Right lung (tissue), 5 donors: ENCODE measurements around the gene TRANK1. TPM values are rescaled to one million over a fixed set of nuclear protein-coding genes. Genes with fewer than 3 reads are reported as not detected.
"Not testable (repeated sequence)": the region's sequence is repeated elsewhere in the genome, so short reads cannot be mapped to it uniquely, and the experiment has no call there.

Experiments
- DNase-seq, 2 donors: peaks; one replicate each; pipeline ENCODE4 v3.0.0-alpha.2; 2013
- polyA plus RNA-seq, 5 donors: library from polyadenylated mRNA; unstranded; fragments of 120-200 nt; gene quantifications; one replicate each; pipeline versions ENCODE4 v1.2.1 to v1.2.3, GENCODE V29; 2013; ENCODE audit warnings: inconsistent platforms in 1 of 5, low replicate concordance in 1 of 5; ENCODE audit not compliant: insufficient read length in 5 of 5, insufficient read depth in 1 of 5

Gene TRANK1
- polyA plus RNA-seq, 5 donors: 17.0 to 32.4 (median 27.3) TPM

DNA sequence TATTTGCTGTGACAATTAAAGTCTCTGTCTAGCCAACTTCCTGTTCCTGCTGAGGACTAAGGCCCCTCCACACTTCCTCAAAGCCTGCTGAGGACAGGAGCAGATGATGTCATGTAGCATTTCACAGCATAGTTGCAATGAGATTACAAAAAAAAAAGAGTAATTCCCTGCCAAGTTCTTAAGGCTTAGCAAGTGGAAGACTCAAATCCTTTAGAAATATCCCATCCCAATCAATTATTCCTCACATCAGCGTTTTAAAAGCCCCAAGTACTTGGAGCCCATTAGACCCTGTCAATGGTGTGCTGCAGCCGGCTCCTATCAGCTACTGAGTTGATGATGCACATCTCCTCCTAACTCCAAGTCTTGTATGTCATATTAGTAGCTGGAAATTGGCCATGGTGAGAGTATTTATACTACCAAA lies 51.7 kb downstream of the TRANK1 start:
- peak; percentile 87 to 89 for DNase-seq

DNA sequence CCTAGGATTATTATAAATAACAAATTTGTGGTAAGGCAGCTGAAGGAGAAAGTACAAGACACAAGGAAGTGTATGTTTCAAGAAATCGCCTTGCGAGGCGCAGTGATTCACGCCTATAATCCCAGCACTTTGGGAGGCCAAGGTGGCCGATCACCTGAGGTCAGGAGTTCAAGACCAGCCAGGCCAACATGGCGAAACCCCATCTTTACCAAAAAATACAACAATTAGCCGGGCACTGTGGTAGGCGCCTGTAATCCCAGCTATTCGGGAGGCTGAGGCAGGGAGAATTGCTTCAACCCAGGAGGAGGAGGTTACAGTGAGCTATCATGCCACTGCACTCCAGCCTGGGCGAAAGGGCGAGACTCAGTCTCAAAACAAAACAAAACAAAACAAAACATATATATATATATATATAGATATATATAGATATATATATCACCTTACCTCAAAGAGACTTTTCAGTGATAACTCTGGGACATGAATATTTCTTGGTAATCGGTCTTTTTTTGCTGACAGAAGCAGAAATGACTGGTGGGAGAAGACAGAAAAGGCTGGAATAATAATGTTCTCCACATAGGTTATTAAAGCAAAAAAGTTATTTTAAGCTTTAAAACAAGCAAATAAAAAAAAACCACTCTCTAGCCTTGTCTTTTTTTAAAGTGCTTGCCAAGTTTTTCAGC lies 52.3 kb downstream of the TRANK1 start:
- no peak for DNase-seq

DNA sequence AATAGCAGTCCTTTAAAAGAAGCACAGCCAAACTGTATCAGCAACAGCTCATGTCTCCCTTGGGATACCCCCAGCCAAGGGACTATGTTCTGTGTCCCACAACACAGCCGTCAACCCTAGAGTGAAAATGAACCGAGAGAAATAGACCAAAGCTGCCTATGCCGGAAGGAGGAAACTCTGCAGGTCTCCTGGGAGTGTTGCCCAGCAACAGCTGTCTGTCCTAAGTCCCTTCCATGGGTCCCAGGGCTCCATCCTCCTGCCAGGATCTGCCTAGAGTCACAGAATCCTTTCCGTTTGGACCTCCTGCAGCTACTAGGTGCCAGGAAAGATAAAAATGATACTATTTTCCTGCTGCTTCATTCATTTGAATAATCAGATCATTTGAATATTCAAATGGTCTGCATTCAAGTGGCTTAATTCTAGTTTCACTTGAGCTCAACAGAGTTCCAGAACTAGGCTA lies 53.1 kb downstream of the TRANK1 start:
- peak; percentile 93 to 95 for DNase-seq

DNA sequence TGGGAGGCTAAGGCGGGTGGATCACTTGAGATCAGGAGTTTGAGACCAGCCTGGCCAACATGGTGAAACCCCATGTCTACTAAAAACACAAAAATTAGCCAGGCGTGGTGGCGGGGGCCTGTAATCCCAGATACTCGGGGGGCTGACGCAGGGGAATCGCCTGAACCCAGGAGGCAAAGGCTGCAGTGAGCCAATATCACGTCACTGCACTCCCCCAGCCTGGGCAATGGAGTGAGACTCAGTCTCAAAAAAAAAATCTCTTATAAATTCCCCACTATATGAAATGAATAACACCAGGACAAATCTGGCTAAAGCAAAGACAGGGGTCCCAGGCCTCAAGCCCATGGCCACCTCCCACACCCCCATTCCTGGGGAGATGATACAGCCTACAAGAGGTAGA lies 53.8 kb downstream of the TRANK1 start:
- DNase-seq: peak in 1 of 2 donors; percentile 21

DNA sequence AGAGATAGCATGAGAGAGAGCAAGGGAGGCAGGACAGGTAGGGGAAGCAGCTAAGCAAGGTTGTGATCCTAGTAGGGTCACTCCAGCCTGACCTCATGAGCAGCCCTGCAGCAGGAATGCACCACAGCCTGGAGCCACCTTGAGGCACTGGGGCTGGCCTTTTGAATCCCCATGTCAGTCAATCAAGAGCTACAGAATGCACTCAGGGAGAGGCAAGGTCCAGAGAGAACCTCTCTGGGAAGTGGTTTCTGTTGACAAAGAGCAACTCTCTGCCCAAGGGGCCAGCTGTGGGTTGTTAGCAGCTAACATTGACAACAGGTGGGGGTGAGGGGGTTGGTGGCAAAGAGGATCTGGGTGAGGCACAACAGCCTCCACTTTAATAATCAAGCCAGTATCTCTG lies 54.6 kb downstream of the TRANK1 start:
- no peak for DNase-seq

DNA sequence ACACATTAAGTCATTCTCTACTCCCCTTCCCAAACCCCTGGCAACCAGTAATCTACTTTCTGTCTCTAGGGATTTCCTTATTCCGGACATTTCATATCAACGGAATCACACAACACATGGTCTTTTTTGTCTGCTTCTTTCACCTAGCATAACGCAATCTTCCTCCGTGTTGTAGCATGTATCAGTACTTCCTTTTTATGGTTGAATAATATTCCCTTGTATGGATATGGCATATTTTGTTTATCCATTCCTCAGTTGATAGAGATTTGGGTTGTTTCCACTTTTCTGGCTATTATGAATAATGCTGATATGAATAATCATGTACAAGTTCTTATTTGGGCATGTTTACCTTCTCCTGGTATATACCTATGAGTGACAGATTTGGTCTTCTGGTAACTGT lies 63.1 kb downstream of the TRANK1 start:
- DNase-seq: no peak

DNA sequence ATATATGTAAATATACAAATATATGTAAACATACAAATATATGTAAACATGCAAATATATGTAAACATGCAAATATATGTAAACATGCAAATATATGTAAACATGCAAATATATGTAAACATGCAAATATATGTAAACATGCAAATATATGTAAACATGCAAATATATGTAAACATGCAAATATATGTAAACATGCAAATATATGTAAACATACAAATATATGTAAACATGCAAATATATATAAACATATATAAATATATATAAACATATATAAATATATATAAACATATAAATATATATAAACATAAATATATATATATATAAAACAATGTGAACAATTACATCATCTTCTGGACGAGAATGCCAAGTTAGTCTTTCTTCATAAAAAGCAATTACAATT lies 65.0 kb downstream of the TRANK1 start:
- not testable (repeated sequence) for DNase-seq

DNA sequence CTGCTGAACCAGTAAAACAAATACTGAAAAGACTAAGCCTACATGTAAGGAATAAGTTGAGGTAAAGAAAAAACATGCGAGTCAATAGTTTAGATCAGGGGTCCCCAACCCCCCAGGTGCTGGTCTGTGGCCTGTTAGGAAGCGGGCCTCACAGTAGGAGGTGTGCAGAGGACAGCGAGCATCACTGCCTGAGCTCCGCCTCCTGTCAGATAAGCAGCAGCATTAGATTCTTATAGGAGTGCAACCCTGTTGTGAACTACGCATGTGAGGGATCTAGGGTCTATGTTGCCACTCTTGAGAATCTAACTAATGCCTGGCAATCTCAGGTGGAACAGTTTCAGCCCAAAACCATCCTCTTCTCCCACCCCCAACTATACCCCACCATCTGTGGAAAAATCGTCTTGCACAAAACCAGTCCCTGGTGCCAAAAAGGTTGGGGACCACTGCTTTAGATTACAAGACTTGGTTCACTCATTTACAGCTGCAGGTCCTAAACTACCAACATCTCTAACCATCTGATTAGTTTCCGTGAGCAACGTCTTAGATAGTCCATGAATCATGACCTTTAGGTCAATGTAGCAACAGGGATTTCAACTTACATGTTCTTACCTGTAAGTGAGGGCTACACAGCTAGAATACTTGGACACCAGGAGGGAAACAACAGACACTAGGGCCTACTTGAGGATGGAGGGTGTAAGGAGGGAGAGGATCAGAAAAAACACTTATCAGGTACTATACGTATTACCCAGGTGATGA lies 66.7 kb downstream of the TRANK1 start:
- no peak for DNase-seq

DNA sequence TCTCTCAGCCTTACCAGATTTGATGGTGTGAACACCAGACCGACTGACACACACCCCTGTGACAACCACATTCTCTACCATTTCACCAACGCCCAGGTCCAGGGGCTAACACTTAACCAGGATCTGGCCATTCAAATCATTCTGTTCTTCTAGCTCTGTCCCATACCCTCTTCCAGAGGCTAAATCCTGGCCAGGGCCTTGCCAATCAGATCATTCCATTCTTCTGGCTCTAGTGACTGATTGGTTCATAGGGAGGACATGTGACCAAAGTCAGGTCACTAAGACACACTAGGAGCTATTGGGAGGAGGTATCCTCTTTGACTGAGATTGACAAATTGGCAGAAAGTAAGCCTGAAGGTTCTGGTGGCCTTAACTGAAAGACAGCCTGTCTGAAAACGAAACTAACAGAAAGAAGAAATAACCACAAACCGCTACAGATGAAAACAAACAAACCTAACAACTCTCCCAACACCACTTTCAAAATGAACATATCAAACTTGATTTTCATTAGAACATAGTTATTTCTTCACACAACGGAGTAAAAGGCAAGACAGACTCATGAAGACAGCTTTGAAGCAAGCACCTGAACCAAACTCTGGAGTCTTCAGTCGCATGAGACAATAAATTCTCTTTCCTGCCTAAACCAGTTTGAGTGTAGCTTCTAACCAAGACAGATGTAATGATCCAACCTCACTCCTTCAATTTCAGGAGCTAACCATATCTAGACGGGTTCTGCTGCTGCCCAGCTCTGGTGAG lies 68.5 kb downstream of the TRANK1 start:
- DNase-seq: no peak

DNA sequence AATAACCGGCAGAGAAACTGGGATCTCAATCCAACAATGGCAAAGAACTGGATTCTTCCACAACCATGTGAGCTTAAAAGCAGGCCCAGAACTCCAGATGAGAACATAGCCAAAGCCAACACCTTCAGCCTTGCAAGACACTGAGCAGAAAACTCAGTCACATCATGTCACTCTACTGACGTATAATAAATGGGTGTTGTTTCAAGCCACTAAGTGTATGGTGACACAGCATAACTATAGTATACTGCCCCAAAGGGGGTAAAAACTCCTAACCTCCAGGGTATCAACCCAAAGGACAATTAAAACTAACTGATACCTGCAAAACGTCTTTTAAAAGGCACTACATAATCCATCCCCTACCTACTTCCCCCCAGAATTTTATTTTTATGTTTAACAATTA lies 69.5 kb downstream of the TRANK1 start:
- DNase-seq: no peak

DNA sequence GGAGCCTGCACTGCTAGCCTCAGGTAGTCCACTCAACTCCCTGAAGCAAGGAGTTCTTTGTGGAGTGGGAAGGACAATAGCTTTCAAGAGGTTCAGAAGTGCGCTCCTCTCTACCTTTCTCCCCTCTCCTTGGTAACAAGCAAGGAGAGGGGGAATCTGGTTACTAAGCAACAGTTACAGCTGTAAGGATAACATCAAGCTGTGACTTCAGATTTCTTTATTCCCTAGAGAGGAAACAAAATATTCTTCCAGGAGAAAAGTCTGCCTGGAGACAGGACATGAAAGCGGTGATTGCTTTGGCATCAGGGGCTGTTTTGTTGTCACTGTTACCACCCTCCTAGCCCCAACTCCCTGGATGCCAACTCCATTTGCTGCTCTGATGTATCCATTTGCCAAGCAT lies 70.4 kb downstream of the TRANK1 start:
- DNase-seq: no peak

DNA sequence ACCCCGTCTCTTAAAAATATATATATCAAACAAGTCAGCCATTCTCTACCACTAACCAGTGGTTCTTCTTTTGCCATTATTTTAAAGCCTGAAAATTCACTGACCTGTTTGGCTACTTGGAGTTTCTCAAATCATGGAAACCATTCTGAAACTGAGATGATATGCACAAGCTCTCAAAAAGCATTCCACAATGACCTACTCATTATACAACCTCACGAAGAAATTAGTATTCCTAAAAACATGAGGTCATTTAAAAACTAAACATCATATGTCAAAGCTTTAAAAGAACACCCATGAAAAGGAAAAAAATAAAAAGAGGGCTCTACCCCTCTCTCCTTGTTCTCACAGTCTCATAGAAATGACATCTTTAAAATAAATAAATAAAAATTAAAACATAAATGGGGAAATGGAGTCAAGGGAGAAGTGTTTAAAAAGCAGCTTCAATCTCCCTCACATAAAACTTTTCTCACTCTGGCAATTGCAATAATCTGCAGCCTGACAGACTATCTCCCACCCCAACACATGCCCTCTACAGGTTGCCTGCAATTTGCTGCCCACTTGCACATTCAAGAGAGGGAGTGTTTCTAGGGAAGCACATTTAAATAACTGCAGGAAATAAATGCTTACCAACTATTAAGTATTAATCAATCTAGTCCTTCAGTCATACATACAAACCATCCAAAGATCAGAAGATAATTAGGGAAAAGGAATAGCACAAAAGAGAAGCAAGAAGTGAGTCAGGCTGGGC lies 73.3 kb downstream of the TRANK1 start:
- no peak for DNase-seq

DNA sequence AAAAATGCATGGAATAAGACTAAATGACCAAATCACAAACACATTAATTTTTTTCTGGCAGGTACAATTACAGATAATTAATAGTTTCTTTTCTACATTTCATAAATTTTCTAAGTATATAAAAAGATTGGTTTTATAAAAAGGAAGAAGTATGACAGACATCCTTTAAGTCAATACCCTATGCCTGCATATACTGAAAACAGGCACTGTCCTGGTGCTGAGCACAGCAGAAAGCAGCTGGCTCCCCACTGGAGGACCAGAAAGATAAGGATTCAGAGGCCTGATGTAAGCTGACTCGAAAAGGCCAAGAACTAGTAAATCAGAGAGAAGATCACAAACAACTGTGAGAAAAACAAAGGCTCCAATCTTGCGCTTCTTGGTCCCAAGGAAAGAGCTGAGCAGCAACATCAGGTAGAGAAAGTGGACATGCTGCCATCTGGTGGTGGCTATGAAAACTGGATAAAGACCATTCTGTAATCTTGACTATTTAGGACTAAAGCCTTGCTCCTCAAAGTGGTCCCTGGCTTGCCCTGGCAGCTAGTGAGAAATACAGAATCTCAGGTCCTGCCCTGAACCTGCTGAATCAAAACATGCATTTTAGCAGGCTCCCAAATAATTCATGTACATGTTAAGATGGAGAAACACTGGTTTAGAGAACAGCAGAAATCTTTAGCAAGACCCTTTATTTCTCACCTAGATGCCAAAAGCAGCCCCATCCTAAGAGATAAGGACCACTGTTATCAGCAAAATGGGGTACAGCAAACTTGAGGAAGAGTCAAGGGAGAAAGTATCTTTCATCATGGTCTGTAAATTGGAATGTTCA lies 76.0 kb downstream of the TRANK1 start:
- DNase-seq: peak; percentile 51 to 63

DNA sequence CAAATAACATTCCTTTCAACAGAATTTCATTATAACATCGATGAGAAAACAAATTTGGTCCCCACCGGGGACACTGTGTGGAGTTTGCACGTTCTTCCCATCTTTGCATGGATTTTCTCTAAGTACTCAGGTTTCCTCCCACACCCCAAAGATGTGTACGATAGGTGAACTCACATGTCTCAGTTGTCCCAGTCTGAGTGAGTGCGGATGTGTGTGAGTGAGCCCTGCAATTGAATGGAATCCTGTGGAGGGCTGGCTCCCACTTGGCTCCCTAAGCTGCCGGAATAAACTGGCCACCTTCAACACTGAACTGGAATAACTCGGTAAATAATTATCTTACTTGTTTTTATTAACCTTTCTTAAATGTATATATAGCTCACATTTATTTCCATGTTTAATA lies 77.0 kb downstream of the TRANK1 start:
- no peak for DNase-seq

DNA sequence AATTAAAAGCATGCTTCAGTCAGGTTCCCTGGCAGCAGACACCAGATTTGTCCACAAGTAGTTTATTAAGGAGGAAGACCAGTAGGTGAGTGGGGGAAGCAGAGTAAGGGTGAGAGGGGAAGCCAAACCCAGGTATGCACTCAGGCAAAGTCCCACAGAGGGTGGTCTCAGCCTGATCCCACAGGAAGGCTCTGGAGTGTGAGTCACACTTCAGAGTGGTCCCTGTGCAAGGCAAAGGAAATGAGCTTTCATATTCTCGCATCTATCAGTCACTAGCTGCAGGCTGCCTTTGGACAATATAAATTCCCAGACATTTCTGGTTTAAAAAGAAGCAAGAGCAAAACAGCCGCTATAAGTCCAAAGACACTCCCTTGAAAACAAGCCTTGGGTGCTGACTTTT lies 78.5 kb downstream of the TRANK1 start:
- no peak for DNase-seq

DNA sequence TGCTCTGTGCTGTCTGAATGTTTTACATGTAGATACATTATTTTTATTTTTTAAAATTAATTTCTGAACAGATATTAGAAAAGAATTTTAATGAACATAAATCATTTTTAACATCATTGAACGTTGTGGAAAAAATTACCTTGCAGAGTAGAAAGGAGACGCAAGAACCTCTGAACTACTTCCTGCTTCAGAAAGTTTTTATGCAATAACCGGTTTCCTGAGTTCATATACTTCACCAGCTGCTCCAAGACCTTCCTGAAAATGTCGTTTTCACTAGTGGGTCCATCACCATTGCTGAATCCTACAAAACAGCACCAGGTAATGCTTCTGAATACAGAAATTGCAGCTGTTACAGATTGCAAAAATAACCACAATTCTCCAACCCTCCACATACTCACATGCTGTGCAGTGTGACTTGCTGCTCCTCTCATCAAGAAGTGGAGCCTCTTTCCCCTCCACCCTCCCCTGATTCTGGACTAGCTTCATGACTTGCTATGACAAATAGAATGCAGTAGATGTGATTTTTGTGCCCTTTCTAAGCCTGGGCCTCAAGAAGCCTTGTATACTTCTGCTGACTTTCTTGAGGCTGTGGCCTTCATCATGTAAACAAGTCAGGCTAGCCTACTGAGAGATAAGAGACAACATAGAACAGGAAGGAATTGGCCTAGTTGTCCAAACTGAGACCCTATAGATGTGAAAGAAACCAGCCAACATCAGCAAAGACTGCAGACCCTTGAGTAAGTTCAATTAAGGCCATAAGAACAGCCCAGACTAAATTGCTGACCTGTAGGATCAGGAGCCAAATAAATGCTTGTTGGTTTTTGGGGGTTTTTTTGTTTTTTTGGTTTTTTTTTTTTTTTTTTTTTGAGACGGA lies 80.4 kb downstream of the TRANK1 start:
- DNase-seq: no peak

DNA sequence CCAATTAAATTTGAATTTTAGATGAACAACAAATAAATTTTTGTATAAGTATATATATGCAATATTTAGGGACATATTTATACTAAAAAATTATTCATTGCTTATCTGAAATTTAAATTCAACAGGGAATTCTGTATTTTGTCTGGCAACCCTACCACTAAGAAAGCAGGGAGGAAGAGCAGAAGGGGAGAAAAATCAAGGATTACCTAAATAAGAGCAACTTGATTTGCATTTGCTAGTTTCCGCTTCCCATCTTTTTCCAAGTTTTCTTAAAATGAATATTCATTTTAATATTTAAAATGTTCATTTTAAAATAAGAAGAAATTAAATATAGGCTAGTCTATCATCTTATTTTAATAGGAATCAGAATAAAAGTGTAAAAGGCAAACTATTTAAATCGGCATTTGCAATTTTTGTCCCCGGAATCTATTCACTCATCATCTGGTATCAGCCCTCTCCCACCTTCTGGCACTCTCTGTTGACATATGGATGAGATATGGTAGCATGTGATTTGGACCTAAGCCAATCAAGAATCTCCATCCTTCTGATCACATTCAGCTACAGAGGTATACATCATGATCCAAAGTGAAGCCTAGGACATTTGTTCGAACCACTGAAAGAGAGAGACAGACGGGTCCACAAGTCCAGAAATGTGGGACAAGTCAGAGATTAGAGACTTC lies 82.6 kb downstream of the TRANK1 start:
- DNase-seq: no peak

DNA sequence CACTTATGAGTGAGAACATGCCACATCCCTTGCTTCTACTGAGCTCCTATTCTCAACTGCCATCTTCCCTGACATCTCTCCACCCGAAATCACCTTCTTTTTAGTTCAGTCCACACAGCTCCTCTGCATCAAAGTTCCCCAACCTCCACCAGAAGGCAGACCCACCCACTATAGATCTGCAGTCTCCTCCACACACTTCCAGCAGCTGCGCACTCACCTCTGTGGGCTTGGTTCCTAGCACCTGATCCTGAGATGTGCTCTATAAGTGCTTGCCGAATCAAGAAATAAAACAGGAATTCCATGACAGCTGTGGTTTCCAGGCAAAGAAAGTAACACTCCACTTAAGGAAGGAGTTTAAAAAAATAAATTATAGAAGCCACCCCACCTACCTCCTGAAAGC lies 85.4 kb downstream of the TRANK1 start:
- DNase-seq: no peak

DNA sequence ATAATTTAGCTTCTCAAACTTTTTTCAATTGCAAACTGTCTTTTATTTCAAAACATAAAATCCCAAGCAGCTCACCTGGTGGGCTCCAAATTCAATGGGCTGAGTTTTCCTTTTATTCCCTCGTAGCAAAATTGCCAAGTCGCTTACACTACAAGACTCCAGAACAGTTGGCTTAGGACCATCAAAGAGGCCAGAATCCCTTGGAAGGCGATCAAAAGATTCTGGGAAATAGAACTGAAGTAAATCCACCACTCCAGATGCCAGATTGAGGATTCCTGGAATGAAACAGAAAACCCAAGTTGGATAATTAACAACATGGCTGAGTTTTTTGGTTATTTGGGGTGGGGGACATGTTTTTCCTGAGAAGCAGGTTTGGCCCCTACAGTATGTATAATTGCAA lies 92.8 kb downstream of the TRANK1 start:
- DNase-seq: no peak
